OCI-LY7 (cell line): ENCODE measurements around the gene PIN1.

ENCODE experiments used
- CTCF ChIP-seq: fragments of 200-600 bp; sonication (generic); conservative IDR thresholded peaks from 2 replicates; pipeline ENCODE4 v1.5.1; 2014; ENCODE audit warnings: mild to moderate bottlenecking, antibody characterized with exemption, low read length, moderate library complexity, mixed read lengths
- EZH2phosphoT487 ChIP-seq: fragments of 200-600 bp; sonication (generic); IDR thresholded peaks from 2 replicates; pipeline ENCODE4 v1.6.1; 2018; ENCODE audit warnings: low read depth, borderline replicate concordance, mild to moderate bottlenecking, mixed run types, antibody characterized with exemption, low read length, moderate library complexity, mixed read lengths

- TF ChIP-seq CTCF (no peak), EZH2phosphoT487 (no peak)
Measured at GRCh38 chr19:9818175-9818733, 16.9 kb upstream of the PIN1 start.
